AG10803 (cell line): ENCODE data around the gene CENPQ.

Experiments used
- DNase-seq: peaks from one replicate; pipeline ENCODE4 v3.0.0; 2010; ENCODE audit warnings: low read depth
- H3K4me3 ChIP-seq: 2 replicates; pipeline ENCODE4 v1.5.1; 2011; ENCODE audit warnings: mild to moderate bottlenecking, low read length, control low read depth
- TF ChIP-seq, protein P1 (sequence below): conservative IDR thresholded peaks from 2 replicates; pipeline ENCODE4 v1.5.1; 2011; ENCODE audit warnings: mild to moderate bottlenecking, low read length, control low read depth, inconsistent platforms

The CENPQ gene

GRCh38 chr6:49528571-49528970 lies 65.4 kb downstream of the CENPQ start:
- H3K4me3 ChIP-seq, result no peak overlapping the region
- TF ChIP-seq, protein P1, sequence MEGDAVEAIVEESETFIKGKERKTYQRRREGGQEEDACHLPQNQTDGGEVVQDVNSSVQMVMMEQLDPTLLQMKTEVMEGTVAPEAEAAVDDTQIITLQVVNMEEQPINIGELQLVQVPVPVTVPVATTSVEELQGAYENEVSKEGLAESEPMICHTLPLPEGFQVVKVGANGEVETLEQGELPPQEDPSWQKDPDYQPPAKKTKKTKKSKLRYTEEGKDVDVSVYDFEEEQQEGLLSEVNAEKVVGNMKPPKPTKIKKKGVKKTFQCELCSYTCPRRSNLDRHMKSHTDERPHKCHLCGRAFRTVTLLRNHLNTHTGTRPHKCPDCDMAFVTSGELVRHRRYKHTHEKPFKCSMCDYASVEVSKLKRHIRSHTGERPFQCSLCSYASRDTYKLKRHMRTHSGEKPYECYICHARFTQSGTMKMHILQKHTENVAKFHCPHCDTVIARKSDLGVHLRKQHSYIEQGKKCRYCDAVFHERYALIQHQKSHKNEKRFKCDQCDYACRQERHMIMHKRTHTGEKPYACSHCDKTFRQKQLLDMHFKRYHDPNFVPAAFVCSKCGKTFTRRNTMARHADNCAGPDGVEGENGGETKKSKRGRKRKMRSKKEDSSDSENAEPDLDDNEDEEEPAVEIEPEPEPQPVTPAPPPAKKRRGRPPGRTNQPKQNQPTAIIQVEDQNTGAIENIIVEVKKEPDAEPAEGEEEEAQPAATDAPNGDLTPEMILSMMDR, result no peak
- no peak for DNase-seq

DNA sequence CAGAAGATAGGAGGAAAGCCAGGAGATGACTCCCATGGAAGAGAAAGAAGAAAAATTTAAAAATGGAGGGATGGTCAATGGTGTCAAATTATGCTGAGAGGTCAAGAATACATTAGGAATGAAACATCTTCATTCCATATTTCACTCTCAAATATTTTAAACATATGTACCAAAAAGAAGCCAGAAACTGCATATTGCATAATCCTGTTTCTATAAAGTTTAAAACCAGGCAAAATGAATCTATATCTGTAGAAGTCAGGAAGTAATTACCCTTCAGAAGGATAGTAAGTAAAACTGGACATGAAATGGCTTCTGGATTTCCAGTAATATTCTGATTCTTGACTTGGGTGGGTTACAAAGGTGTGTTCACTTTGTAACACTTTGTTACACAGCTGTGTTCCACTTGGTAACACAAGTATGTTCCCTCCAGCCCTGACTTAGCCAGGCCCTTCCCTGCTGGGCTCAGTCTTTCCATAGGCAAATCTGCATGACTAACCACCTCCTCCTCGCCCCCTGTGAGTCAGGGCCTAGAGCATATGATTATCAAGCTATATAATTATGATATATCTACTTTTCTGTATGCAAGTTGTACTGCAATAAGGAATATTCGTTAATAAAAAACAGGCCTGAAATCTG lies 67.1 kb downstream of the CENPQ start:
- H3K4me3 ChIP-seq, result no peak overlapping the region
- no peak for DNase-seq
- TF ChIP-seq, protein P1, result no peak

- peak overlapping the region; percentile 27 for H3K4me3 ChIP-seq
- TF ChIP-seq, protein P1, result peak; percentile 99
- peak; percentile 57 for DNase-seq
These were observed 68.8 kb downstream of the CENPQ start for GRCh38 chr6:49531774-49532569.

GRCh38 chr6:49535795-49536194 lies 72.6 kb downstream of the CENPQ start:
- TF ChIP-seq, protein P1, result no peak
- no peak for DNase-seq
- no peak overlapping the region for H3K4me3 ChIP-seq

DNA sequence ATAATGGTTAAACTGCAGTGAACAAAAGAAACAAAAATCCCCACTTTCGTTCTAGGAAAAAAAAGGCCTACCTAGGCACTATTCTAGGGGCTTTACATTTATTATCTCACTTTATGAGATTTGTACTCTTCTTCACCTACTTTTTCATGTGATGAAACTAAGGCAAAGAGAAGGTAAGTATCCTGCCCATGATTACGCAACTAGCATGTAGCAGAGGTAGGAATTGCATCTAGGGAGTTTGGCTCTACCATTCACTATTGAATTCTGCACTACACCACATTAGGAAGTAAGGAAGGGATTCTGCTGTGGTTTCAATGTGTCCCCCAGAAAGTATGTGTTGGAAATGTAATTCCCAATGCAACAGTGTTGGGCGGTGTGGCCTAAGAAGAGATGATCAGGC lies 75.9 kb downstream of the CENPQ start:
- no peak for DNase-seq
- no peak overlapping the region for H3K4me3 ChIP-seq
- TF ChIP-seq, protein P1, result no peak

DNA sequence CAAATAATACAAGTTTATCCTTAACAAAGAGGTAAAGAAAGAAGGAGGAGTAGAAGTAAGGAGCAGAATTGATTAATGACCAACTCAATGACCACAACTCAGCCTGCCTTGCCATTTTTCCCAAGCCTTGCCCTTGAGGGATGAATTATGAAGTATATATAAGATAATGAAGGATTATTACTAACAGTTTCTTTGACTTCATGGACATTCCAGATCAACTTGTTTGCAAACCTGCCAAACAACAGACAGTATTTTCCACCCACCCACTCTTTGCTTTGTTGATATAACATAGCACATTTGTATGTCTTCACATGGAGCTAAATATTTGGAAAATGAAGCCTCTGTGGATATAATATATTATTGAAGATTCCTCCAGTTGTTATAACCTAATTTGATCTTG lies 77.4 kb downstream of the CENPQ start:
- H3K4me3 ChIP-seq, result no peak overlapping the region
- no peak for DNase-seq
- TF ChIP-seq, protein P1, result no peak

DNA sequence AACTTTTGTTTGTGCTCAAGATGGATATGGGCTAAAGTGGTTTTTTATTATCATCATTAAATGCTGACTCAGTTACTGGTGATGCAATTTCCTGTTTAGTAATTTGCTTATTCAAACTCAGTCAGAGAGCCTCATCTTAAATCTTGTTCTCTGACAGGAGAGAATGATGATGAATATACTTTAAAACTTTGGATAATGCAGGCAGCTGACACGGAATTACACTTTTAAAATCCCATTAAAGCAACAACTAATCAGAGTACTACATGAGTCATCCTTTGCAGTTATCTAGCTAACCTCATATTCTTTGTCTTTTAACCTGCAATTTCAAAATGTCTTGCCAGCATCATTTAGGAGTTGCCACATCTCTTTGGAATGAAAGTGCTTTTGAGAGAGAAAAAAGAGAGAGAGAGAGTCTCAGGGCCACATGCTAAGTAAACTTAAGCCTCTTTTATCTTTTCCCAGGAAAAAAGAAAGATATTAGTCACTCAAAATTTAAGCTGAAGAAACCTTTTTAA lies 78.1 kb downstream of the CENPQ start:
- H3K4me3 ChIP-seq, result no peak overlapping the region
- TF ChIP-seq, protein P1, result no peak
- DNase-seq, result peak; percentile 64
